Neuronal stem cell (in vitro differentiated cells): ENCODE measurements around the gene LPP.

Experiments used
- DNase-seq: peaks from one replicate; pipeline ENCODE4 v3.0.0-alpha.2; 2013; ENCODE audit warnings: low spot score
- H2AFZ ChIP-seq: one replicate; pipeline ENCODE4 v1.6.1; 2013; ENCODE audit warnings: mild to moderate bottlenecking, low read length, inconsistent platforms
- H2AK5ac ChIP-seq: 2 replicates; pipeline ENCODE4 v1.6.1; 2013; ENCODE audit warnings: low read depth, mild to moderate bottlenecking, inconsistent platforms, low read length, moderate library complexity, mixed read lengths
- H2BK120ac ChIP-seq: 2 replicates; pipeline ENCODE4 v1.6.1; 2013; ENCODE audit warnings: low read depth, mild to moderate bottlenecking, inconsistent platforms, low read length, moderate library complexity, mixed read lengths
- H2BK12ac ChIP-seq: one replicate; pipeline ENCODE4 v1.6.1; 2013; ENCODE audit warnings: low read length, inconsistent platforms
- H2BK15ac ChIP-seq: 2 replicates; pipeline ENCODE4 v1.6.1; 2013; ENCODE audit warnings: mild to moderate bottlenecking, low read length, inconsistent platforms, mixed read lengths
- H2BK5ac ChIP-seq: one replicate; pipeline ENCODE4 v1.6.1; 2013; ENCODE audit warnings: inconsistent platforms, mild to moderate bottlenecking, low read length, moderate library complexity
- H3K14ac ChIP-seq: one replicate; pipeline ENCODE4 v1.6.1; 2013; ENCODE audit warnings: low read length, inconsistent platforms
- H3K18ac ChIP-seq: 2 replicates; pipeline ENCODE4 v1.6.1; 2013; ENCODE audit warnings: low read length, inconsistent platforms
- H3K23ac ChIP-seq: 2 replicates; pipeline ENCODE4 v1.6.1; 2013; ENCODE audit warnings: low read depth, mild to moderate bottlenecking, mixed read lengths, low read length, inconsistent platforms; ENCODE audit not compliant: poor library complexity
- H3K27ac ChIP-seq: replicated peaks from 3 replicates; pipeline ENCODE4 v1.5.1; 2013; ENCODE audit warnings: low read length, inconsistent platforms
- H3K27me3 ChIP-seq, 3 experiments: 2 replicates each; pipeline ENCODE4 v1.6.1; 2013; ENCODE audit warnings: low read length in 3 of 3, mild to moderate bottlenecking in 2 of 3, inconsistent platforms in 1 of 3, low read depth in 1 of 3, mixed read lengths in 1 of 3, moderate library complexity in 1 of 3; ENCODE audit not compliant: control insufficient read depth in 3 of 3, insufficient read depth in 3 of 3
- H3K36me3 ChIP-seq, 2 donors: replicated peaks in 1 of 2; 2 replicates each; pipeline ENCODE4 v1.6.1; 2013; ENCODE audit warnings: low read length in 2 of 2; ENCODE audit not compliant: control insufficient read depth in 2 of 2, insufficient read depth in 2 of 2
- H3K4ac ChIP-seq: 2 replicates; pipeline ENCODE4 v1.6.1; 2013; ENCODE audit warnings: inconsistent platforms, mild to moderate bottlenecking, low read length, moderate library complexity
- H3K4me1 ChIP-seq, 2 donors: 1 replicate in 1 of 2; 2 replicates in 1 of 2; pipeline ENCODE4 v1.6.1; 2013; ENCODE audit warnings: low read length in 2 of 2, low read depth in 1 of 2; ENCODE audit not compliant: control insufficient read depth in 2 of 2, insufficient read depth in 1 of 2
- H3K4me2 ChIP-seq: one replicate; pipeline ENCODE4 v1.6.1; 2013; ENCODE audit warnings: mild to moderate bottlenecking, low read length, inconsistent platforms; ENCODE audit not compliant: insufficient read depth, poor library complexity, severe bottlenecking
- H3K4me3 ChIP-seq, 2 donors: 2 replicates each; pipeline ENCODE4 v1.5.1; 2013; ENCODE audit warnings: low read length in 2 of 2, mild to moderate bottlenecking in 2 of 2, inconsistent platforms in 1 of 2, moderate library complexity in 1 of 2
- H3K79me1 ChIP-seq: one replicate; pipeline ENCODE4 v1.6.1; 2013; ENCODE audit warnings: low read depth, mild to moderate bottlenecking, inconsistent platforms, low read length, moderate library complexity
- H3K9ac ChIP-seq: one replicate; pipeline ENCODE4 v1.6.1; 2013; ENCODE audit warnings: mild to moderate bottlenecking, low read depth, low read length, inconsistent platforms; ENCODE audit not compliant: poor library complexity
- H3K9me3 ChIP-seq, 2 donors: replicated peaks in 1 of 2; 2 replicates each; pipeline versions ENCODE3 to v1.6.1; 2013; ENCODE audit warnings: low read length in 2 of 2, mild to moderate bottlenecking in 2 of 2, inconsistent platforms in 1 of 2, low read depth in 1 of 2, mixed read lengths in 1 of 2, moderate library complexity in 1 of 2; ENCODE audit not compliant: control insufficient read depth in 2 of 2, insufficient read depth in 1 of 2
- H4K8ac ChIP-seq: one replicate; pipeline ENCODE4 v1.6.1; 2013; ENCODE audit warnings: low read depth, mild to moderate bottlenecking, inconsistent platforms, low read length, moderate library complexity
- H4K91ac ChIP-seq: one replicate; pipeline ENCODE4 v1.6.1; 2013; ENCODE audit warnings: low read length, low read depth, mild to moderate bottlenecking, inconsistent platforms; ENCODE audit not compliant: poor library complexity
- WGBS, 2 donors: extraction: QIAGEN DNeasy Blood & Tissue Kit; methylation state at CpG; one replicate each; pipeline ENCODE4 v1.1.7; 2013; ENCODE audit warnings: missing lambda C conversion rate in 2 of 2, mixed read lengths in 1 of 2; ENCODE audit not compliant: insufficient read length in 2 of 2, insufficient replicate concordance in 1 of 2; ENCODE audit errors: extremely low coverage in 2 of 2; 5-methylcytosine and 5-hydroxymethylcytosine counted together

Gene LPP

DNA sequence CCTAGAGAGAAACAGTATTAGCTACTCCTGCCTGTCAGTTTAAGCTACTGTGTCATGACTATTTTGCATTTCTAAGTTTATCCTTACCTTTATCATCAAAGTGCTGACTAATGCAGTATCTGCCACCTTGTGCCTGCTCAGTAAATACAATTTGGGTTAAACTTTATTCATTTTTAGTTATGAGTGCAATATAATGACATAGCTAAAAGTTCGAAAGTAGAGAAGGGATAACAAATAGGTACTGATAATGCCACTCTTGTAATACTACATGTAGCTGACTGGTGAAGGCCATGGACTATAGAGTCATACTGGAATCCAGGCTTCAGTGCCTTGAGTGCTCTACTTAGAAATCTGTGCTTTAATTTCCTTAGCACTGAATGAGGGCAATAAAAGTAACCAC lies 537.0 kb downstream of the LPP start:
- H2BK120ac ChIP-seq, result no peak overlapping the region
- H2AFZ ChIP-seq, result no peak overlapping the region
- H2BK15ac ChIP-seq, result no peak overlapping the region
- no peak for DNase-seq
- H3K23ac ChIP-seq, result no peak overlapping the region
- no CpG with 5 or more reads among the region's 1 CpG for WGBS, 2 donors
- H3K4ac ChIP-seq, result no peak overlapping the region
- no peak overlapping the region for H3K4me2 ChIP-seq
- no peak overlapping the region for H3K4me3 ChIP-seq
- H2BK12ac ChIP-seq, result no peak overlapping the region
- no peak overlapping the region for H3K9ac ChIP-seq
- no peak overlapping the region for H4K8ac ChIP-seq
- no peak overlapping the region for H2BK5ac ChIP-seq
- no peaks in the 10 kb centered on the region for H3K36me3 ChIP-seq
- no peak overlapping the region for H3K27ac ChIP-seq
- H2AK5ac ChIP-seq, result no peak overlapping the region
- H4K91ac ChIP-seq, result no peak overlapping the region
- no peak overlapping the region for H3K14ac ChIP-seq
- no peak overlapping the region for H3K18ac ChIP-seq
- no peaks in the 10 kb centered on the region for H3K79me1 ChIP-seq
- no peaks in the 10 kb centered on the region for H3K27me3 ChIP-seq
- H3K9me3 ChIP-seq, result no peaks in the 10 kb centered on the region
- no peaks in the 10 kb centered on the region for H3K4me1 ChIP-seq

DNA sequence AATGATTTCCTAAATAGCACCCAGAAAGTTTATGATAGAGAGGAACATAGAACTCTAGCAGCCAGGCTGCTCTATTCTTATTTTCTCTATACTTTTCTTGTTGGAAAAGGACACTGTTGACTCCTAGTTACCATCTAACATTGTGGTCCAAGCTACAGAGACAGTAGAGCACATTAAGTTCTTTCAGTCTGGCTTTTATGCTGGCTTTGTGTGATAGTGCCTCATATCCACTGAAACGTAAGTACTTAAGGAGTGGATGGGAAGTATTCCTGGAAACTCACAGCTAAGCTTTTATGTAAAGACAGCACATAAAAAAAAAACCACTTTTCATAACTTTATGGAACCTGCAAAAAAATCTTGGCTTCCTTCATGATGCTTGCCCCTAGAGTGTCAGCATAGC lies 537.7 kb downstream of the LPP start:
- DNase-seq, result no peak
- Histone ChIP-seq H4K91ac (no peak overlapping the region), H2BK15ac (no peak overlapping the region), H3K14ac (no peak overlapping the region), H2BK12ac (no peak overlapping the region), H2BK5ac (no peak overlapping the region), H2BK120ac (no peak overlapping the region), H3K36me3 (no peaks in the 10 kb centered on the region), H3K23ac (no peak overlapping the region), H2AFZ (no peak overlapping the region), H3K4me2 (no peak overlapping the region), H2AK5ac (no peak overlapping the region), H3K4me1 (no peaks in the 10 kb centered on the region), H3K79me1 (no peaks in the 10 kb centered on the region), H3K4me3 (no peak overlapping the region), H3K18ac (no peak overlapping the region), H3K27me3 (no peaks in the 10 kb centered on the region), H3K9me3 (no peaks in the 10 kb centered on the region), H3K27ac (no peak overlapping the region), H3K4ac (no peak overlapping the region), H4K8ac (no peak overlapping the region), H3K9ac (no peak overlapping the region)
- WGBS, 2 donors, result no CpG with 5 or more reads among the region's 1 CpG

DNA sequence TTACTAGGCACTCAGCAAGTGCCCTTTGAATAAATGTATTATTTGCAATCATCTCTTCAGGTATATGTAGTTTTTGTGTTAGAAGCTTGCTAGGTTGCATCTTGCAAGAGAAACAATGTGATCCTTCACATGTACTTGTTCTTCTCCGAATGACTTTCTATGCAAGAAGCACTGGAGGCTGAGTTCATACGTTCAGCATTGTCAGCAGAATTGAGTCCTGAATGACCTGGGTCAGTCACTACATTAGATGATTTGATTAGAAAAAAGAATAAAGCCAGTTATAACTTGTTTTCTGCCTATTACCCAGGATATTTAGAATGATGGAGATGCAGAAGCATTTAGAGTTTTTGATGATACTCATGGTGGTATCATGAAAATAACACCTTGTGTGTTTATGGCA lies 538.7 kb downstream of the LPP start:
- Histone ChIP-seq H3K9me3 (no peaks in the 10 kb centered on the region), H3K27ac (no peak overlapping the region), H3K27me3 (no peaks in the 10 kb centered on the region), H2BK120ac (no peak overlapping the region), H4K8ac (no peak overlapping the region), H2BK5ac (no peak overlapping the region), H3K79me1 (no peaks in the 10 kb centered on the region), H3K4me3 (no peak overlapping the region), H2BK12ac (no peak overlapping the region), H2AK5ac (no peak overlapping the region), H4K91ac (no peak overlapping the region), H3K23ac (no peak overlapping the region), H3K14ac (no peak overlapping the region), H3K9ac (no peak overlapping the region), H3K4me1 (peaks cover 2 to 4% of the 10 kb centered on the region in 2 donors), H3K18ac (no peak overlapping the region), H2AFZ (no peak overlapping the region), H3K36me3 (no peaks in the 10 kb centered on the region), H3K4ac (no peak overlapping the region), H3K4me2 (no peak overlapping the region), H2BK15ac (no peak overlapping the region)
- no CpG with 5 or more reads among the region's 2 CpGs for WGBS, 2 donors
- no peak for DNase-seq

DNA sequence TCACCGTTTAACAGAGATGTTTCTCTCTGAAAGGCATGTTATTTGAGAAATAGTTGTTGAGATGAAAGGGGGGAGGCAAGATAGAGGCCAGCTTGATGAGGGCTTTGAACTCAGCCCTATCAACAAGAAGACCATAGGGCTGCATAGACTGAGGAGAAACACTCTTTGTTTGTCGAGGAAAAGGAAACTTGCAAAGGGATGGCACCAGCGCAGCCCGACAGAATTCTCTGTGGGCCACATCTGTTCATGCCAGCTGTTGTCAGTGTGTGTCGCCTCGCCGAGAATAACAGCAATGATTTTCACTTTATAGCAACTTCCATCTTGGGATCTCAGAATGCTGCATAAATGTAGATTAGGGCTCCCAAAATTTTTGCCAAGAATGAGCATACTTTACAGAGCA lies 539.5 kb downstream of the LPP start:
- H2BK12ac ChIP-seq, result no peak overlapping the region

More for the DNA sequence above, 539.5 kb downstream of the LPP start:
- no peak overlapping the region for H3K4me3 ChIP-seq
- H3K4ac ChIP-seq, result no peak overlapping the region
- H3K79me1 ChIP-seq, result no peaks in the 10 kb centered on the region
- no CpG with 5 or more reads among the region's 7 CpGs for whole genome bisulfite sequencing, 2 donors
- H2BK5ac ChIP-seq, result no peak overlapping the region
- no peaks in the 10 kb centered on the region for H3K27me3 ChIP-seq
- no peak overlapping the region for H2BK15ac ChIP-seq
- H4K8ac ChIP-seq, result no peak overlapping the region
- H3K4me1 ChIP-seq, result peaks cover 2 to 4% of the 10 kb centered on the region in 2 donors
- no peaks in the 10 kb centered on the region for H3K36me3 ChIP-seq
- H2AFZ ChIP-seq, result no peak overlapping the region
- no peak overlapping the region for H3K23ac ChIP-seq
- no peaks in the 10 kb centered on the region for H3K9me3 ChIP-seq
- H3K27ac ChIP-seq, result no peak overlapping the region
- no peak overlapping the region for H3K4me2 ChIP-seq
- no peak for DNase-seq
- H3K9ac ChIP-seq, result no peak overlapping the region
- no peak overlapping the region for H3K18ac ChIP-seq
- no peak overlapping the region for H2BK120ac ChIP-seq
- H4K91ac ChIP-seq, result no peak overlapping the region
- H3K14ac ChIP-seq, result no peak overlapping the region
- H2AK5ac ChIP-seq, result no peak overlapping the region
